H1 (cell line): Measurements from ENCODE around the gene HACD4. TPM values are rescaled to one million over a fixed set of nuclear protein-coding genes. Genes with fewer than 3 reads are reported as not detected.

ENCODE experiments used
- CTCF ChIA-PET: fragments of 300-600 bp; sonication (Branson Sonifier 250); formaldehyde crosslinking; loops from one replicate; lab custom pipeline; 2021; ENCODE audit not compliant: partially characterized antibody; lab: Charles Lee
- POLR2A ChIA-PET: fragments of 300-600 bp; sonication (Branson Sonifier 250); formaldehyde crosslinking; loops from one replicate; lab custom pipeline; 2021; ENCODE audit warnings: inconsistent platforms; ENCODE audit not compliant: partially characterized antibody; lab: Charles Lee
- DNase-seq, 2 experiments: peaks; one replicate each; pipeline versions ENCODE4 v3.0.0 to v3.0.0-alpha.2; 2010 to 2022; ENCODE audit warnings: low spot score in 2 of 2, low read depth in 1 of 2, mixed read lengths in 1 of 2
- FAIRE-seq: peaks from 2 replicates; lab custom pipeline; 2011; peaks lifted over from hg19 to GRCh38; lab: Jason Lieb, UNC
- H2AFZ ChIP-seq: 2 replicates; pipeline ENCODE4 v1.8.1; 2012; ENCODE audit warnings: low read length, inconsistent platforms
- H2AK5ac ChIP-seq: 2 replicates; pipeline ENCODE4 v1.6.1; 2013; ENCODE audit warnings: low read depth, low read length
- H2BK120ac ChIP-seq: replicated peaks from 2 replicates; pipeline ENCODE3; 2013; ENCODE audit warnings: low read depth, low read length, inconsistent platforms
- H2BK12ac ChIP-seq: 2 replicates; pipeline ENCODE4 v1.6.1; 2013; ENCODE audit warnings: low read depth, low read length
- H2BK15ac ChIP-seq: 2 replicates; pipeline ENCODE4 v1.6.1; 2013; ENCODE audit warnings: low read length
- H2BK20ac ChIP-seq: 2 replicates; pipeline ENCODE4 v1.6.1; 2013; ENCODE audit warnings: low read length
- H2BK5ac ChIP-seq: 2 replicates; pipeline ENCODE4 v1.6.1; 2013; ENCODE audit warnings: low read depth, low read length
- H3K14ac ChIP-seq: 2 replicates; pipeline ENCODE4 v1.6.1; 2013; ENCODE audit warnings: inconsistent platforms; ENCODE audit not compliant: insufficient read length
- H3K18ac ChIP-seq: 2 replicates; pipeline ENCODE4 v1.6.1; 2013; ENCODE audit warnings: low read length; ENCODE audit errors: extremely low read depth
- H3K23ac ChIP-seq: 2 replicates; pipeline ENCODE4 v1.6.1; 2013; ENCODE audit warnings: inconsistent platforms; ENCODE audit not compliant: insufficient read length
- H3K23me2 ChIP-seq: 2 replicates; pipeline ENCODE4 v1.6.1; 2013; ENCODE audit warnings: low read depth, low read length
- H3K27ac ChIP-seq: 2 replicates; pipeline ENCODE4 v1.6.1; 2011; ENCODE audit warnings: low read depth, low read length, inconsistent platforms
- H3K27me3 ChIP-seq, 4 experiments: replicated peaks in 1 of 4; 1 replicate in 1 of 4; 2 replicates in 3 of 4; pipeline versions ENCODE4 v1.6.1 to v1.8.1; 2011 to 2013; ENCODE audit warnings: low read length in 3 of 4, mild to moderate bottlenecking in 3 of 4, inconsistent platforms in 2 of 4, mixed read lengths in 2 of 4, moderate library complexity in 1 of 4; ENCODE audit not compliant: control insufficient read depth in 3 of 4, insufficient read depth in 3 of 4; ENCODE audit errors: extremely low read depth in 1 of 4
- H3K36me3 ChIP-seq, 4 experiments: 2 replicates each; pipeline versions ENCODE4 v1.6.1 to v1.8.1; 2011 to 2013; ENCODE audit warnings: mild to moderate bottlenecking in 4 of 4, low read length in 3 of 4, moderate library complexity in 2 of 4, control low read depth in 1 of 4, inconsistent platforms in 1 of 4; ENCODE audit not compliant: insufficient read depth in 4 of 4, control insufficient read depth in 2 of 4
- H3K4ac ChIP-seq: replicated peaks from 2 replicates; pipeline ENCODE3; 2013; ENCODE audit warnings: low read length, low read depth, mixed read lengths, inconsistent platforms; ENCODE audit not compliant: insufficient read length
- H3K4me1 ChIP-seq, 4 experiments: replicated peaks in 1 of 4; 1 replicate in 1 of 4; 2 replicates in 3 of 4; pipeline versions ENCODE4 v1.6.1 to v1.8.1; 2011 to 2013; ENCODE audit warnings: low read length in 3 of 4, inconsistent platforms in 2 of 4, mixed read lengths in 1 of 4; ENCODE audit not compliant: insufficient read depth in 4 of 4, control insufficient read depth in 3 of 4
- H3K4me2 ChIP-seq, 2 experiments: 2 replicates each; pipeline versions ENCODE4 v1.6.1 to v1.8.1; 2011 to 2013; ENCODE audit warnings: low read depth in 2 of 2, low read length in 2 of 2, control low read depth in 1 of 2, inconsistent platforms in 1 of 2, mild to moderate bottlenecking in 1 of 2; ENCODE audit not compliant: insufficient read depth in 1 of 2
- H3K4me3 ChIP-seq, 4 experiments: fragments of 200-600, 300-600 bp in 1 of 4; sonication (generic), shearing (Covaris generic), sonication (Bioruptor Twin) in 1 of 4; 2 replicates each; pipeline versions ENCODE4 v1.5.1 to v1.8.1; 2011 to 2016; ENCODE audit warnings: low read length in 4 of 4, low read depth in 3 of 4, control low read depth in 2 of 4, inconsistent platforms in 2 of 4, mild to moderate bottlenecking in 2 of 4, mixed read lengths in 1 of 4, moderate library complexity in 1 of 4; ENCODE audit not compliant: insufficient read depth in 2 of 4; ENCODE audit errors: extremely low read depth in 1 of 4
- H3K56ac ChIP-seq: replicated peaks from 2 replicates; pipeline ENCODE3; 2013; ENCODE audit warnings: low read depth, mild to moderate bottlenecking, mixed read lengths, low read length, inconsistent platforms; ENCODE audit not compliant: insufficient read length
- H3K79me1 ChIP-seq: 2 replicates; pipeline ENCODE4 v1.6.1; 2013; ENCODE audit warnings: low read depth, low read length, control low read depth
- H3K79me2 ChIP-seq, 2 experiments: 2 replicates each; pipeline versions ENCODE4 v1.6.1 to v1.8.1; 2012 to 2013; ENCODE audit warnings: low read length in 2 of 2, mild to moderate bottlenecking in 2 of 2, inconsistent platforms in 1 of 2; ENCODE audit not compliant: insufficient read depth in 2 of 2, control insufficient read depth in 1 of 2
- H3K9ac ChIP-seq, 4 experiments: replicated peaks in 1 of 4; 1 replicate in 1 of 4; 2 replicates in 3 of 4; pipeline versions ENCODE4 v1.6.1 to v1.8.1; 2011 to 2013; ENCODE audit warnings: low read depth in 3 of 4, low read length in 3 of 4, control low read depth in 2 of 4, mild to moderate bottlenecking in 2 of 4, moderate library complexity in 2 of 4, inconsistent platforms in 1 of 4; ENCODE audit errors: extremely low read depth in 1 of 4
- H3K9me3 ChIP-seq, 2 experiments: 2 replicates each; pipeline versions ENCODE4 v1.6.1 to v1.8.1; 2012 to 2013; ENCODE audit warnings: mild to moderate bottlenecking in 2 of 2, moderate library complexity in 2 of 2, control low read depth in 1 of 2, inconsistent platforms in 1 of 2, low read depth in 1 of 2, low read length in 1 of 2, mixed read lengths in 1 of 2; ENCODE audit not compliant: insufficient read depth in 2 of 2
- H4K20me1 ChIP-seq, 2 experiments: replicated peaks in 1 of 2; 2 replicates each; pipeline versions ENCODE3 to v1.8.1; 2011 to 2013; ENCODE audit warnings: inconsistent platforms in 2 of 2, low read length in 2 of 2, mild to moderate bottlenecking in 1 of 2; ENCODE audit not compliant: insufficient read depth in 2 of 2, control insufficient read depth in 1 of 2
- H4K5ac ChIP-seq: 2 replicates; pipeline ENCODE4 v1.6.1; 2013; ENCODE audit warnings: low read length, low read depth, mixed read lengths, inconsistent platforms; ENCODE audit not compliant: insufficient read length
- H4K8ac ChIP-seq: 2 replicates; pipeline ENCODE4 v1.8.0; 2013; ENCODE audit warnings: mild to moderate bottlenecking, moderate library complexity, low read length, inconsistent platforms; ENCODE audit not compliant: insufficient read depth; ENCODE audit errors: extremely low read depth
- H4K91ac ChIP-seq: replicated peaks from 2 replicates; pipeline ENCODE3; 2013; ENCODE audit warnings: low read length, mixed read lengths, inconsistent platforms; ENCODE audit not compliant: insufficient read length
- CHD1 ChIP-seq: IDR thresholded peaks from 2 replicates; pipeline ENCODE4 v1.6.1; 2012; ENCODE audit warnings: low read depth, low read length, improper control_type of control experiment
- CREB1 ChIP-seq: IDR thresholded peaks from 2 replicates; pipeline ENCODE4 v1.6.1; 2012; ENCODE audit warnings: inconsistent platforms
- PHF8 ChIP-seq: fragments of 200-600 bp; sonication (generic); conservative IDR thresholded peaks from 2 replicates; pipeline ENCODE4 v1.7.1; 2012; ENCODE audit warnings: low read depth, mild to moderate bottlenecking, inconsistent platforms, low read length, moderate library complexity
- WGBS, 2 experiments: shearing (Covaris generic) in 1 of 2; methylation state at CpG; one replicate each; pipeline versions ENCODE4 v1.1.6 to v1.1.7; 2013 to 2015; ENCODE audit warnings: low lambda C conversion rate in 2 of 2, mixed read lengths in 2 of 2, inconsistent platforms in 1 of 2, low coverage in 1 of 2, missing lambda C conversion rate in 1 of 2; ENCODE audit not compliant: insufficient replicate concordance in 2 of 2, insufficient coverage in 1 of 2, insufficient read length in 1 of 2; ENCODE audit errors: extremely low coverage in 1 of 2, missing lambda C conversion rate in 1 of 2; 5-methylcytosine and 5-hydroxymethylcytosine counted together
- polyA plus RNA-seq, 7 experiments: library from polyadenylated mRNA; depleted of rRNA in 3 of 7; stranded (reverse) in 5 of 7; unstranded in 2 of 7; fragments of >200 nt in 5 of 7; fragments of 200-250 nt in 2 of 7; gene quantifications; 1 replicate in 5 of 7; 2 replicates in 1 of 7; 4 replicates in 1 of 7; pipeline versions ENCODE4 v1.2.1 to v1.2.3, GENCODE V29; 2011 to 2013; ENCODE audit warnings: missing spikeins in 2 of 7, mixed read lengths in 2 of 7
- total RNA-seq: library from RNA; stranded (reverse); fragmentation: NEBNext Ultra II Directional; extraction: Animal tissue kit (Norgen Biotek cat#: 25700); gene quantifications from 2 replicates; pipeline ENCODE4 v1.2.1, GENCODE V29; 2021

HACD4 gene
- total and polyA plus RNA-seq, 2 of the 8 experiments (the other 6 are each of a cell fraction or from before 2014, with no cell fraction given): 0.65 to 0.86 TPM

DNA sequence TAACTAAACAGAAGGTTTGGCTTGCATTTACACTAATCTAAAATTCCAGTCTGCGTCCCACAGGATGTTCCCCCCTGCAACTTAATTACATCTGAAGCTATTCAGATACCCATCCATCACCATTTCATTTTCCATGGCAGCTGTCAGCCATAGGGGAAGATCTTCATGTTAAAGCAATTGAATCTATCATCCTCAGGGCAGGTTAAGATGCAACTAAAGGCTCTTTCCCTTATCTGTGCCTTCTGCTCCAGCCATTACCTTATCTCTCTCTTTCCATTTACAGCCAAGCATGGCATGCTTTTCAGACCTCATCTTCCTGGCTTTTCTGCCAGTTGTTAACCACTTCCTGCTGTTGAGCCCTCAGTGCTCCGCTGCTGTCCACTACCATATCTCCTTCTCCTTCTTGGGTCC, 15.8 kb upstream of the HACD4 start:
- H2BK12ac ChIP-seq: no peak overlapping the region
- no peak overlapping the region for H4K8ac ChIP-seq

More for the DNA sequence above, 15.8 kb upstream of the HACD4 start:
- no peaks in the 10 kb centered on the region for H3K9me3 ChIP-seq
- H3K4ac ChIP-seq: no peak overlapping the region
- H3K56ac ChIP-seq: no peak overlapping the region
- H3K79me2 ChIP-seq: no peaks in the 10 kb centered on the region
- no peak overlapping the region for H3K18ac ChIP-seq
- no peak overlapping the region for H3K4me2 ChIP-seq
- H2BK120ac ChIP-seq: no peak overlapping the region
- no peaks in the 10 kb centered on the region for H3K79me1 ChIP-seq
- no peak overlapping the region for H3K4me3 ChIP-seq
- no peak overlapping the region for H2AK5ac ChIP-seq
- 90% methylated on average over 2 of the region's 2 CpGs; no CpG with 5 or more reads in 1 of the 2 experiments for WGBS, 2 experiments
- DNase-seq: no peak
- CTCF ChIA-PET: interaction anchor here (1.1 to 1.6 kb wide), 2 partner anchors 10 to 389 kb away, joined by 3 read pairs; no protein-coding TSS in a partner anchor
- no peak overlapping the region for H3K23ac ChIP-seq
- no peak overlapping the region for H2AFZ ChIP-seq
- TF ChIP-seq CHD1 (no peak), PHF8 (no peak), CREB1 (no peak)
- FAIRE-seq: no peak
- no peak overlapping the region for H4K91ac ChIP-seq
- no peak overlapping the region for H2BK20ac ChIP-seq
- H3K9ac ChIP-seq: no peak overlapping the region
- no peaks in the 10 kb centered on the region for H4K20me1 ChIP-seq
- H3K4me1 ChIP-seq: no peaks in the 10 kb centered on the region
- H3K23me2 ChIP-seq: no peaks in the 10 kb centered on the region
- no peaks in the 10 kb centered on the region for H3K36me3 ChIP-seq
- H3K27ac ChIP-seq: no peak overlapping the region
- no peaks in the 10 kb centered on the region for H3K27me3 ChIP-seq
- no peak overlapping the region for H2BK5ac ChIP-seq
- no peak overlapping the region for H3K14ac ChIP-seq
- H2BK15ac ChIP-seq: no peak overlapping the region
- POLR2A ChIA-PET: no interaction called here
- H4K5ac ChIP-seq: no peak overlapping the region
